HG02840 (cell line): ENCODE data around the gene SYNJ1.
"Not testable (repeated sequence)": the region's sequence is repeated elsewhere in the genome, so short reads cannot be mapped to it uniquely, and the experiment has no call there.

Experiments
- ATAC-seq: cut with Tn5 transposase; IDR thresholded peaks from one replicate; pipeline ENCODE4 v1.9.1; 2021; ENCODE audit warnings: mild to moderate bottlenecking, moderate library complexity, moderate number of reproducible peaks; ENCODE audit not compliant: unreplicated experiment, low FRiP score

Gene SYNJ1

GRCh38 chr21:32741336-32741735 is 13.5 kb upstream of the SYNJ1 start:
- ATAC-seq: no peak

GRCh38 chr21:32739946-32740345 is 12.1 kb upstream of the SYNJ1 start:
- ATAC-seq: no peak

- not testable (repeated sequence) for ATAC-seq
Observed at GRCh38 chr21:32736083-32736482, 8.3 kb upstream of the SYNJ1 start.

- no peak for ATAC-seq
Observed at GRCh38 chr21:32735524-32735923, 7.7 kb upstream of the SYNJ1 start.

GRCh38 chr21:32733990-32734613 is 6.3 kb upstream of the SYNJ1 start:
- ATAC-seq: no peak

- no peak for ATAC-seq
Observed at GRCh38 chr21:32733356-32733755, 5.5 kb upstream of the SYNJ1 start.

GRCh38 chr21:32732544-32732943 is 4.7 kb upstream of the SYNJ1 start:
- no peak for ATAC-seq

- no peak for ATAC-seq
Observed at GRCh38 chr21:32728848-32729247, 1.0 kb upstream of the SYNJ1 start.

GRCh38 chr21:32728456-32728839 is 635 bp upstream of the SYNJ1 start:
- no peak for ATAC-seq

GRCh38 chr21:32726839-32727686 is 750 bp downstream of the SYNJ1 start:
- peak; percentile 10 for ATAC-seq

GRCh38 chr21:32719085-32719484 is 8.7 kb downstream of the SYNJ1 start:
- no peak for ATAC-seq

GRCh38 chr21:32717851-32718316 is 9.9 kb downstream of the SYNJ1 start:
- ATAC-seq: no peak

- no peak for ATAC-seq
Observed at GRCh38 chr21:32716486-32716885, 11.3 kb downstream of the SYNJ1 start.

- ATAC-seq: no peak
Observed at GRCh38 chr21:32713726-32714125, 14.1 kb downstream of the SYNJ1 start.

- ATAC-seq: no peak
Observed at GRCh38 chr21:32712641-32713040, 15.2 kb downstream of the SYNJ1 start.

GRCh38 chr21:32712043-32712442 is 15.8 kb downstream of the SYNJ1 start:
- peak; percentile 90 for ATAC-seq

- no peak for ATAC-seq
Observed at GRCh38 chr21:32710987-32711386, 16.8 kb downstream of the SYNJ1 start.

GRCh38 chr21:32710069-32710784 is 17.6 kb downstream of the SYNJ1 start:
- no peak for ATAC-seq

GRCh38 chr21:32708069-32708468 is 19.7 kb downstream of the SYNJ1 start:
- ATAC-seq: no peak

GRCh38 chr21:32705901-32706300 is 21.9 kb downstream of the SYNJ1 start:
- no peak for ATAC-seq

GRCh38 chr21:32705139-32705538 is 22.7 kb downstream of the SYNJ1 start:
- no peak for ATAC-seq
